Neural cell (in vitro differentiated cells): ENCODE results near the gene ZCCHC24.

ENCODE experiments used
- EP300 ChIP-seq: fragments of 450-650 bp; conservative IDR thresholded peaks from 2 replicates; pipeline ENCODE4 v1.6.1; 2014; ENCODE audit warnings: antibody characterized with exemption, mild to moderate bottlenecking, moderate library complexity; ENCODE audit not compliant: poor library complexity, severe bottlenecking
- EZH2 ChIP-seq: fragments of 200-600, 300-800 bp; shearing (Covaris generic), sonication (generic); IDR thresholded peaks from 2 replicates; pipeline ENCODE4 v1.6.1; 2014; ENCODE audit warnings: antibody characterized with exemption, low read length, borderline replicate concordance, mild to moderate bottlenecking; ENCODE audit not compliant: insufficient read depth, poor library complexity, severe bottlenecking
- MXI1 ChIP-seq: fragments of 450-650 bp; conservative IDR thresholded peaks from 2 replicates; pipeline ENCODE4 v1.6.1; 2014; ENCODE audit warnings: antibody characterized with exemption, mild to moderate bottlenecking; ENCODE audit not compliant: poor library complexity, severe bottlenecking
- POLR2AphosphoS5 ChIP-seq: IDR thresholded peaks from 2 replicates; pipeline ENCODE4 v1.6.1; 2012
- RAD21 ChIP-seq: fragments of 450-650 bp; conservative IDR thresholded peaks from 2 replicates; pipeline ENCODE4 v1.6.1; 2014; ENCODE audit warnings: antibody characterized with exemption, mild to moderate bottlenecking, moderate library complexity
- REST ChIP-seq: IDR thresholded peaks from 2 replicates; pipeline ENCODE4 v1.6.1; 2012; ENCODE audit warnings: borderline replicate concordance
- SMC3 ChIP-seq: fragments of 450-650 bp; conservative IDR thresholded peaks from 2 replicates; pipeline ENCODE4 v1.6.1; 2014; ENCODE audit warnings: antibody characterized with exemption, mild to moderate bottlenecking, moderate library complexity; ENCODE audit not compliant: poor library complexity
- TAF1 ChIP-seq: IDR thresholded peaks from 2 replicates; pipeline ENCODE4 v1.6.1; 2012; ENCODE audit warnings: low read depth
- TF ChIP-seq, protein P1 (sequence below): fragments of 450-650 bp; IDR thresholded peaks from 2 replicates; pipeline ENCODE4 v1.5.1; 2014; ENCODE audit warnings: antibody characterized with exemption, mild to moderate bottlenecking, moderate library complexity; ENCODE audit not compliant: poor library complexity, severe bottlenecking

DNA sequence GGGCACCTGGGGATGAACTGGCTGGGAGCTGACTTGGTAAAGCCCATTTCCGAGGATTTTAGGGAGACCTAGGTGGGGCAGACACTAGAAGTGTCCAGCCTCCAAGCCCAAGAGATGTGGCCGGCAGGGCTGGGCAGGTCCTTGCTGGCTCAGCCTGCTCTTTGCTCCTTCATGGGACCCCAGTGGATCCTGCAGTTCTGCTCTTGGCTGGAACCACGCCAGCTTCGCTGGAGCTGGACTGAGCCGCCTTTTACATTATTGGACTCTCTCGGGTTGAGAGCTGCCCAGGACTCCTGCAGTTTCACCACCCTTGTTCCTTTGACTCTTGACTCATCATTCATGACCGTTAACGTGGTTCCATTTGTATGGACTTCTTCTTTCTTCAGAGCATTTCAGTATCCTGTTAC lies 92.4 kb downstream of the ZCCHC24 start:
- TF ChIP-seq, protein P1, sequence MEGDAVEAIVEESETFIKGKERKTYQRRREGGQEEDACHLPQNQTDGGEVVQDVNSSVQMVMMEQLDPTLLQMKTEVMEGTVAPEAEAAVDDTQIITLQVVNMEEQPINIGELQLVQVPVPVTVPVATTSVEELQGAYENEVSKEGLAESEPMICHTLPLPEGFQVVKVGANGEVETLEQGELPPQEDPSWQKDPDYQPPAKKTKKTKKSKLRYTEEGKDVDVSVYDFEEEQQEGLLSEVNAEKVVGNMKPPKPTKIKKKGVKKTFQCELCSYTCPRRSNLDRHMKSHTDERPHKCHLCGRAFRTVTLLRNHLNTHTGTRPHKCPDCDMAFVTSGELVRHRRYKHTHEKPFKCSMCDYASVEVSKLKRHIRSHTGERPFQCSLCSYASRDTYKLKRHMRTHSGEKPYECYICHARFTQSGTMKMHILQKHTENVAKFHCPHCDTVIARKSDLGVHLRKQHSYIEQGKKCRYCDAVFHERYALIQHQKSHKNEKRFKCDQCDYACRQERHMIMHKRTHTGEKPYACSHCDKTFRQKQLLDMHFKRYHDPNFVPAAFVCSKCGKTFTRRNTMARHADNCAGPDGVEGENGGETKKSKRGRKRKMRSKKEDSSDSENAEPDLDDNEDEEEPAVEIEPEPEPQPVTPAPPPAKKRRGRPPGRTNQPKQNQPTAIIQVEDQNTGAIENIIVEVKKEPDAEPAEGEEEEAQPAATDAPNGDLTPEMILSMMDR = no peak
- TF ChIP-seq EZH2 (no peak), EP300 (no peak), RAD21 (no peak), SMC3 (no peak), MXI1 (no peak), REST (no peak), TAF1 (no peak), POLR2AphosphoS5 (no peak)
